HepG2 (cell line): Measurements from ENCODE around the gene CYP4F22. TPM values are rescaled to one million over a fixed set of nuclear protein-coding genes. Genes with fewer than 3 reads are reported as not detected.
A peak's percentile ranks its signal among the peaks of the same experiment; 100 is the strongest.

Experiments used
- ETS1 ChIP-seq: sonication (generic); formaldehyde crosslinking; IDR thresholded peaks from 2 replicates; pipeline ENCODE4 v1.4.0; 2020; ENCODE audit warnings: missing genetic modification reagents
- HDAC2 ChIP-seq: sonication (generic); formaldehyde crosslinking; IDR thresholded peaks from 2 replicates; pipeline ENCODE4 v1.4.0; 2020; ENCODE audit warnings: missing genetic modification reagents
- HOXD1 ChIP-seq: sonication (generic); formaldehyde crosslinking; IDR thresholded peaks from 2 replicates; pipeline ENCODE4 v1.5.0; 2020; ENCODE audit warnings: missing genetic modification reagents
- KLF13 ChIP-seq: sonication (generic); formaldehyde crosslinking; IDR thresholded peaks from 2 replicates; pipeline ENCODE4 v1.4.0; 2020; ENCODE audit warnings: mild to moderate bottlenecking, missing genetic modification reagents
- MAFK ChIP-seq, 2 experiments: IDR thresholded peaks in 1 of 2; conservative IDR thresholded peaks in 1 of 2; 2 replicates each; pipeline ENCODE4 v1.6.1; 2011; ENCODE audit warnings: improper control_type of control experiment in 2 of 2, low read length in 2 of 2
- MZF1 ChIP-seq: sonication (generic); formaldehyde crosslinking; IDR thresholded peaks from 2 replicates; pipeline ENCODE4 v1.8.1; 2023; ENCODE audit warnings: mild to moderate bottlenecking, missing genetic modification reagents, borderline replicate concordance
- PCBP2 ChIP-seq: fragments of 200-400 bp; formaldehyde crosslinking; optimal IDR thresholded peaks from 2 replicates; pipeline ENCODE3; 2018; ENCODE audit warnings: low read length, low read depth; ENCODE audit not compliant: poor library complexity, severe bottlenecking
- SMAD1 ChIP-seq: sonication (generic); formaldehyde crosslinking; IDR thresholded peaks from 2 replicates; pipeline ENCODE4 v1.4.0; 2020; ENCODE audit warnings: missing genetic modification reagents, low read depth, mild to moderate bottlenecking, borderline replicate concordance
- SNAI1 ChIP-seq: sonication (generic); formaldehyde crosslinking; IDR thresholded peaks from 2 replicates; pipeline ENCODE4 v1.5.0; 2020; ENCODE audit warnings: mild to moderate bottlenecking, missing genetic modification reagents, borderline replicate concordance
- TARDBP ChIP-seq: sonication (generic); formaldehyde crosslinking; IDR thresholded peaks from 2 replicates; pipeline ENCODE4 v1.8.0; 2022; ENCODE audit warnings: mild to moderate bottlenecking, missing genetic modification reagents
- THAP9 ChIP-seq: sonication (generic); formaldehyde crosslinking; IDR thresholded peaks from 2 replicates; pipeline ENCODE4; 2020; ENCODE audit warnings: missing genetic modification reagents, mild to moderate bottlenecking, borderline replicate concordance
- ZNF354B ChIP-seq: sonication (generic); formaldehyde crosslinking; IDR thresholded peaks from 2 replicates; pipeline ENCODE4 v1.8.0; 2022; ENCODE audit warnings: mild to moderate bottlenecking, missing genetic modification reagents
- ZNF557 ChIP-seq: sonication (generic); formaldehyde crosslinking; IDR thresholded peaks from 2 replicates; pipeline ENCODE4 v1.4.0; 2020; ENCODE audit warnings: missing genetic modification reagents
- ZNF710 ChIP-seq: sonication (generic); formaldehyde crosslinking; IDR thresholded peaks from 2 replicates; pipeline ENCODE4 v1.5.0; 2020; ENCODE audit warnings: mild to moderate bottlenecking, missing genetic modification reagents, borderline replicate concordance
- ZNF790 ChIP-seq: sonication (generic); formaldehyde crosslinking; IDR thresholded peaks from 2 replicates; pipeline ENCODE4 v1.8.0; 2022; ENCODE audit warnings: missing genetic modification reagents, mild to moderate bottlenecking, borderline replicate concordance
- polyA plus RNA-seq, 8 experiments: library from polyadenylated mRNA; depleted of rRNA in 3 of 8; stranded (reverse) in 7 of 8; unstranded in 1 of 8; fragments of >200 nt; fragmentation: Illumina TruSeq in 4 of 8; extraction: Trizol in 4 of 8; gene quantifications; 2 replicates each; pipeline versions ENCODE4 v1.2.1 to v1.2.3, GENCODE V29; 2011 to 2016; ENCODE audit warnings: low read depth in 4 of 8, missing spikeins in 1 of 8, mixed read lengths in 1 of 8; ENCODE audit not compliant: insufficient read depth in 1 of 8
- total RNA-seq, 5 experiments: library from RNA; depleted of rRNA; stranded (reverse); fragments of >200 nt; fragmentation: Illumina TruSeq; extraction: Trizol; gene quantifications; 2 replicates each; pipeline ENCODE4 v1.2.3, GENCODE V29; 2016; ENCODE audit warnings: low read depth in 1 of 5
- TF ChIP-seq, protein P1 (sequence below): sonication (generic); formaldehyde crosslinking; IDR thresholded peaks from 2 replicates; pipeline ENCODE4 v1.4.0; 2020; ENCODE audit warnings: missing genetic modification reagents, borderline replicate concordance

Gene CYP4F22
- total and polyA plus RNA-seq, 2 of the 13 experiments (the other 11 are each of a cell fraction or from before 2014, with no cell fraction given): 0.05 TPM; not detected in 1

- TF ChIP-seq ETS1 (no peak), HOXD1 (CRISPR knock-in tag) (no peak), TARDBP (no peak), MZF1 (no peak), SNAI1 (CRISPR knock-in tag) (no peak), SMAD1 (0 out of 2 replicates have a peak, but pooled peaks have one; percentile 68), KLF13 (no peak), PCBP2 (no peak), ZNF710 (CRISPR knock-in tag) (no peak), ZNF557 (no peak), ZNF354B (CRISPR knock-in tag) (no peak), MAFK (conservative IDR thresholded peaks at IDR 0.05 in 1 of 2, IDR thresholded peaks at IDR 0.05 in 1 of 2; ENCODE audit: low read length in 2 of 2) (no peak), THAP9 (CRISPR knock-in tag) (peak; percentile 45; the same call in 1 of the 2 replicates), HDAC2 (CRISPR knock-in tag) (peak; percentile 50; the same call in 1 of the 2 replicates), ZNF790 (no peak)
- TF ChIP-seq, protein P1, sequence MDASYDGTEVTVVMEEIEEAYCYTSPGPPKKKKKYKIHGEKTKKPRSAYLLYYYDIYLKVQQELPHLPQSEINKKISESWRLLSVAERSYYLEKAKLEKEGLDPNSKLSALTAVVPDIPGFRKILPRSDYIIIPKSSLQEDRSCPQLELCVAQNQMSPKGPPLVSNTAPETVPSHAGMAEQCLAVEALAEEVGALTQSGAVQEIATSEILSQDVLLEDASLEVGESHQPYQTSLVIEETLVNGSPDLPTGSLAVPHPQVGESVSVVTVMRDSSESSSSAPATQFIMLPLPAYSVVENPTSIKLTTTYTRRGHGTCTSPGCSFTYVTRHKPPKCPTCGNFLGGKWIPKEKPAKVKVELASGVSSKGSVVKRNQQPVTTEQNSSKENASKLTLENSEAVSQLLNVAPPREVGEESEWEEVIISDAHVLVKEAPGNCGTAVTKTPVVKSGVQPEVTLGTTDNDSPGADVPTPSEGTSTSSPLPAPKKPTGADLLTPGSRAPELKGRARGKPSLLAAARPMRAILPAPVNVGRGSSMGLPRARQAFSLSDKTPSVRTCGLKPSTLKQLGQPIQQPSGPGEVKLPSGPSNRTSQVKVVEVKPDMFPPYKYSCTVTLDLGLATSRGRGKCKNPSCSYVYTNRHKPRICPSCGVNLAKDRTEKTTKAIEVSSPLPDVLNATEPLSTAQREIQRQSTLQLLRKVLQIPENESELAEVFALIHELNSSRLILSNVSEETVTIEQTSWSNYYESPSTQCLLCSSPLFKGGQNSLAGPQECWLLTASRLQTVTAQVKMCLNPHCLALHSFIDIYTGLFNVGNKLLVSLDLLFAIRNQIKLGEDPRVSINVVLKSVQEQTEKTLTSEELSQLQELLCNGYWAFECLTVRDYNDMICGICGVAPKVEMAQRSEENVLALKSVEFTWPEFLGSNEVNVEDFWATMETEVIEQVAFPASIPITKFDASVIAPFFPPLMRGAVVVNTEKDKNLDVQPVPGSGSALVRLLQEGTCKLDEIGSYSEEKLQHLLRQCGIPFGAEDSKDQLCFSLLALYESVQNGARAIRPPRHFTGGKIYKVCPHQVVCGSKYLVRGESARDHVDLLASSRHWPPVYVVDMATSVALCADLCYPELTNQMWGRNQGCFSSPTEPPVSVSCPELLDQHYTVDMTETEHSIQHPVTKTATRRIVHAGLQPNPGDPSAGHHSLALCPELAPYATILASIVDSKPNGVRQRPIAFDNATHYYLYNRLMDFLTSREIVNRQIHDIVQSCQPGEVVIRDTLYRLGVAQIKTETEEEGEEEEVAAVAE (CRISPR knock-in tag): no peak
These were observed 76.3 kb downstream of the CYP4F22 start (continued) for GRCh38 chr19:15584541-15585115.
